CD4-positive, CD25-positive, alpha-beta regulatory T cell (primary cell): ENCODE data around the gene FAM168A. TPM values are rescaled to one million over a fixed set of nuclear protein-coding genes. Genes with fewer than 3 reads are reported as not detected.

Experiments used
- ATAC-seq, 2 donors: fragments of 150-1000 bp; cut with Tn5 transposase; one replicate each; pipeline ENCODE4 v1.10.0; 2021; ENCODE audit warnings: low read depth in 2 of 2, moderate number of reproducible peaks in 2 of 2, moderate library complexity in 1 of 2
- DNase-seq, 3 donors: peaks; one replicate each; pipeline versions ENCODE4 v3.0.0 to v3.0.0-alpha.2; 2012 to 2022; ENCODE audit warnings: mixed read lengths in 1 of 3
- H3K27ac ChIP-seq: one replicate; pipeline ENCODE4 v1.7.0; 2013; ENCODE audit warnings: mild to moderate bottlenecking, low read length; ENCODE audit not compliant: insufficient read depth, poor library complexity, severe bottlenecking
- H3K27me3 ChIP-seq: one replicate; pipeline ENCODE4 v1.7.0; 2013; ENCODE audit warnings: low read length; ENCODE audit not compliant: control insufficient read depth, insufficient read depth
- H3K36me3 ChIP-seq: one replicate; pipeline ENCODE4 v1.7.0; 2013; ENCODE audit warnings: mild to moderate bottlenecking, low read length, moderate library complexity; ENCODE audit not compliant: control insufficient read depth, insufficient read depth
- H3K4me1 ChIP-seq: 2 replicates; pipeline ENCODE4 v1.7.0; 2013; ENCODE audit warnings: mild to moderate bottlenecking, low read length; ENCODE audit not compliant: insufficient read depth, control insufficient read depth, poor library complexity, severe bottlenecking
- H3K4me3 ChIP-seq: one replicate; pipeline ENCODE4 v1.7.0; 2013; ENCODE audit warnings: low read depth, mild to moderate bottlenecking, low read length, moderate library complexity
- H3K9me3 ChIP-seq, 2 experiments: 1 replicate in 1 of 2; 2 replicates in 1 of 2; pipeline ENCODE4 v1.7.0; 2013; ENCODE audit warnings: low read length in 2 of 2, mild to moderate bottlenecking in 1 of 2, moderate library complexity in 1 of 2; ENCODE audit not compliant: control insufficient read depth in 2 of 2
- H3K27ac Mint-ChIP-seq, 3 donors: one replicate each; pipeline ENCODE4 v1.8.0; 2020 to 2022; ENCODE audit warnings: mild to moderate bottlenecking in 3 of 3, mixed read lengths in 3 of 3, moderate library complexity in 2 of 3
- H3K27me3 Mint-ChIP-seq: one replicate; pipeline ENCODE4 v1.8.0; 2022; ENCODE audit warnings: mild to moderate bottlenecking, mixed read lengths
- H3K36me3 Mint-ChIP-seq: one replicate; pipeline ENCODE4 v1.8.0; 2020; ENCODE audit warnings: mixed read lengths
- H3K4me1 Mint-ChIP-seq, 4 donors: one replicate each; pipeline ENCODE4 v1.8.0; 2020 to 2022; ENCODE audit warnings: mixed read lengths in 4 of 4, mild to moderate bottlenecking in 1 of 4
- H3K4me3 Mint-ChIP-seq, 4 donors: one replicate each; pipeline ENCODE4 v1.8.0; 2020 to 2022; ENCODE audit warnings: mild to moderate bottlenecking in 4 of 4, mixed read lengths in 4 of 4, moderate library complexity in 3 of 4
- H3K9me3 Mint-ChIP-seq, 7 donors: one replicate each; pipeline ENCODE4 v1.8.0; 2020 to 2022; ENCODE audit warnings: mixed read lengths in 7 of 7, mild to moderate bottlenecking in 3 of 7, moderate library complexity in 2 of 7
- polyA plus RNA-seq, 4 donors: library from polyadenylated mRNA; unstranded; fragments of 300-500 nt; fragmentation: Illumina TruSeq; gene quantifications; one replicate each; pipeline ENCODE4 v1.2.3, GENCODE V29; 2021
- total RNA-seq: library from RNA; stranded (reverse); gene quantifications from one replicate; pipeline ENCODE4 v1.2.3, GENCODE V29; 2022

FAM168A gene
- total and polyA plus RNA-seq, 5 donors from 2014 or later = 1.5 to 21.3 (median 3.0) TPM

DNA sequence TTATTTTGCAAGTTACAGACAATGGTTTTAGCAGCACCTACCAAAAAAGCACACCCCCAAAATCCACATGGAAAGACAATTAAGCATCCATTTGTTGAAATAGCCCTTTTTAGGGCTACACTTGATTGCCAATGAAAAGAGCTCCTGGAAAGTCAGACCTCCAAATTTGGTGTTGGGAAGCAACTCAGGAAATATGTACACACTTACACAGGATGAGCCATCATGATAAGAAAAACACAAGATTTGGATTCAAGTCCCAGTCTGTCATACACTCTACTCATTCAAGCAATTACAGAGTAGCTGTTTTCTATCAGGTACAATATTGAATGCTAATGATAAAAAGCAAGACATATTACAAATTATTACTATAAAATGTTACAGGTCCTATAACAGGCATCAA is 31.5 kb downstream of the FAM168A start:
- H3K4me1 ChIP-seq = no peaks in the 10 kb centered on the region
- no peak overlapping the region for H3K4me3 ChIP-seq
- no peak overlapping the region for H3K27ac Mint-ChIP-seq
- H3K27ac ChIP-seq = no peak overlapping the region
- peaks cover 5 to 21% (median 8%) of the 10 kb centered on the region in 4 donors for H3K4me1 Mint-ChIP-seq
- H3K27me3 ChIP-seq = no peaks in the 10 kb centered on the region
- no peaks in the 10 kb centered on the region for H3K9me3 ChIP-seq
- no peaks in the 10 kb centered on the region for H3K9me3 Mint-ChIP-seq
- no peak overlapping the region for H3K4me3 Mint-ChIP-seq
- no peaks in the 10 kb centered on the region for H3K27me3 Mint-ChIP-seq
- ATAC-seq = no peak
- peaks cover 5% of the 10 kb centered on the region for H3K36me3 ChIP-seq
- H3K36me3 Mint-ChIP-seq = peaks cover 10% of the 10 kb centered on the region
- no peak for DNase-seq

DNA sequence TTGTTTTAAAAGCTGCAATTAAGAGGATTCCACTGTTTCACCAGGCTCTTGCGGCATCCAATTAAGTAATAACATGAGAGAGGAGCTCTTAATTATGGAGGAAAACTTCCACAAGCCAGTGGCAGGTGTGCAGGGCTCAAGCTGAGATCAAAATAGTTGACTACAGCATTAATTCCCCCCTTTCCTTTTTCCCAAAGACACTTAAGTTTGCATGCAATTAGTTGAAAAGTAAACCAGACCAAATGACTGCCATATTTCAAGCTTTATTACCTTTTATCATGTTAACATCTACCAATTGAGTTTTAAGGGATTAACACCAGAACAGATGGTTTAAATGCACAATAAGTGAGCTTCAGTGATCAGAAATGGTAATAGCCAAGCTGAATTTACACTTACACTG is 32.1 kb downstream of the FAM168A start:
- ATAC-seq (no peak), DNase-seq (no peak)
- no peak overlapping the region for H3K4me3 Mint-ChIP-seq
- peaks cover 5% of the 10 kb centered on the region for H3K36me3 ChIP-seq
- H3K4me1 Mint-ChIP-seq = peaks cover 5 to 22% (median 8%) of the 10 kb centered on the region in 4 donors
- H3K9me3 ChIP-seq = no peaks in the 10 kb centered on the region
- no peaks in the 10 kb centered on the region for H3K27me3 Mint-ChIP-seq
- peaks cover 10% of the 10 kb centered on the region for H3K36me3 Mint-ChIP-seq
- no peaks in the 10 kb centered on the region for H3K9me3 Mint-ChIP-seq
- H3K27ac Mint-ChIP-seq = no peak overlapping the region
- H3K4me3 ChIP-seq = no peak overlapping the region
- no peaks in the 10 kb centered on the region for H3K4me1 ChIP-seq
- H3K27me3 ChIP-seq = no peaks in the 10 kb centered on the region
- H3K27ac ChIP-seq = no peak overlapping the region

DNA sequence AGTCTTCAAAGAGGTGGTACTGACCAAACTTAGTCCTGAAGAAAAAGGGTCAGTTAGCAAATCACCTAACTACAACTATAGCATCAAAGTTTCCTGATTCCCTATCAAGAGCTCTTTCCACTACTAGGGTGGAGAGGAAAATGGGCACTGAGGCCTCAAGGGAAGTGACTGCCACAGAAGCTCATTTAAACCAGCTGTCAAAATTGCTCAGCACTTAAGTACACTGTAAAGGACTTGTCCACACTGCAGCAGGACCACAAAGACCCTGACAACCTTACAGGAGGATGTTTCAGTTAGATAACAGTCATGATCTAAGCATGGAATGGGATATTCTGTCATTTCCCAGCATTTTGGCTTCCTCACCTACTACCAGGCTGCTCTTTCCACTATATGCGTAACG is 33.0 kb downstream of the FAM168A start:
- peaks cover 8% of the 10 kb centered on the region for H3K36me3 Mint-ChIP-seq
- H3K4me3 Mint-ChIP-seq = no peak overlapping the region
- Histone ChIP-seq H3K27ac (no peak overlapping the region), H3K4me3 (no peak overlapping the region), H3K9me3 (no peaks in the 10 kb centered on the region), H3K4me1 (no peaks in the 10 kb centered on the region), H3K36me3 (peaks cover 5% of the 10 kb centered on the region), H3K27me3 (no peaks in the 10 kb centered on the region)
- no peak for ATAC-seq
- no peak overlapping the region for H3K27ac Mint-ChIP-seq
- no peak for DNase-seq
- H3K4me1 Mint-ChIP-seq = peaks cover 3 to 22% (median 8%) of the 10 kb centered on the region in 4 donors
- H3K9me3 Mint-ChIP-seq = no peaks in the 10 kb centered on the region
- no peaks in the 10 kb centered on the region for H3K27me3 Mint-ChIP-seq

DNA sequence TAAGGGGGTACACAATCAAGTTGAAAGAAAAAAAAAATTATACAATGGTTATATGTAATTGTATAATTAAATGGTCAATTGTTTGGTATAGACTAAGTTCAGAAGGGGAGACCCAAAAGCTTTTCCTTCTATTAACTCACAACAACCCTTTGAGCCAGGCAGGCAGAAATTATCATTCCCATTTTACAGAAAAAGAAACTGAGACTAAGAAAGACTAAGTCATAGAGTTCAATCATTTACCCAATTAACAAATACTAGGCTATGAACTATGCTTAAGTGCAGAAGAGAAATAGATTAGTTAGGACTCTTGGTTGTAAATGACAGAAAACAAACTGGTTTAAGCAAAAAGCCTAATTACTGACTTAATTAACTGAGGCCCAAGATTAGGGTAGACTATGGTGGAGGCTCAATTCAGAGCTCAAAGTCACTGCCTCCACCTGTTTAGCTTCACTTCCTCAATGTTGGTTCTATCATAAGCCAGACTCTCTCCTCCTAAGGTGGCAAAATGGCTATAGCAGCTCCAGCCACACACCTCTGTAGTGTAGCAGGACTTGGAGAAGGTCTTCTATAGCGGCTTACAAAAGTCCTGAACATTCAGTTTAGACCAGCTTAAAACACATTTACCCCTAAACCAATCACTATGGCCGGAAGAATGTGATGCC is 34.2 kb downstream of the FAM168A start:
- Histone ChIP-seq H3K27ac (no peak overlapping the region), H3K4me1 (no peaks in the 10 kb centered on the region), H3K36me3 (no peaks in the 10 kb centered on the region), H3K4me3 (no peak overlapping the region), H3K27me3 (no peaks in the 10 kb centered on the region), H3K9me3 (no peaks in the 10 kb centered on the region)
- Mint-ChIP-seq H3K4me3 (no peak overlapping the region), H3K27me3 (no peaks in the 10 kb centered on the region), H3K9me3 (no peaks in the 10 kb centered on the region), H3K27ac (no peak overlapping the region), H3K36me3 (peaks cover 11% of the 10 kb centered on the region), H3K4me1 (peaks cover 3 to 26% (median 8%) of the 10 kb centered on the region in 4 donors)
- no peak for ATAC-seq
- DNase-seq = no peak

DNA sequence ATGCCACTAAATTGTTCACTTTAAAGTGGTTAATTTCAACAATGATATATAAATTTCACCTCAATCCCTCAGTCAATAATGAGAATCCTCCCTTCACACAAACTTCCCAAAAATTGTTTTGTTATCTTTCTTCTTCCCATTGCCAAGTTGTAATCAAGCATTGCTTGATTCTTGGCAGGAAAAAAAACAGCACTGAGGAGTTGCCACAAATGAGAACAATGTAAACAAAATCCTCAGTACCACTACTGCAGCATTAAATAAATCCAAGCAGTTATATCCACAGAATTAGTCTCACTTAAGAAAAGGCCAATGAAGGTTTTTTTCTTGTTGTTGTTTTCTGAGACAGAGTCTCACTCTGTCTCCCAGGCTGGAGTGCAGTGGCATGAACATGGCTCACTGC is 38.2 kb downstream of the FAM168A start:
- no peaks in the 10 kb centered on the region for H3K4me1 ChIP-seq
- Mint-ChIP-seq H3K36me3 (peaks cover 10% of the 10 kb centered on the region), H3K4me3 (no peak overlapping the region), H3K27ac (no peak overlapping the region), H3K27me3 (no peaks in the 10 kb centered on the region), H3K9me3 (peaks cover 0 to 2% (median 1%) of the 10 kb centered on the region in 7 donors), H3K4me1 (peaks cover 0 to 26% (median 4%) of the 10 kb centered on the region in 4 donors)
- ATAC-seq = no peak
- H3K4me3 ChIP-seq = no peak overlapping the region
- DNase-seq = no peak
- no peaks in the 10 kb centered on the region for H3K36me3 ChIP-seq
- no peaks in the 10 kb centered on the region for H3K9me3 ChIP-seq
- H3K27ac ChIP-seq = no peak overlapping the region
- no peaks in the 10 kb centered on the region for H3K27me3 ChIP-seq

DNA sequence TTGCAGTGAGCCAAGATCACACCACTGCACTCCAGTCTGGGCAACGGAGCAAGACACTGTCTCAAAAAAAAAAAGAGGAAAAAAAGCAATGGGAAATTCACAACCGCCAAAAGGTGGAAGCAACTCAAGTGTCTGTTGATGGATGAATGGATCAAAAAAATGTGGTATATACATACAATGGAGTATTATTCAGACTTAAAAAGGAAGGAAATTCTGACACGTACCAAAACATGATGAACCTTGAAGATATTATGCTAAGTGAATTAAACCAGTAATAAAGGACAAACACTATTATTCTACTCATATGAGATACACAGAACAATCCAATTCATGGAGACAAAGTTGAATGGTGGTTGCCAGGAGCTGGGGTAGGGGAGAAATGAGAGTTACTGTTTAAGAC is 40.9 kb downstream of the FAM168A start:
- Mint-ChIP-seq H3K27me3 (no peaks in the 10 kb centered on the region), H3K9me3 (peaks cover 0 to 2% (median 1%) of the 10 kb centered on the region in 7 donors), H3K4me1 (peaks cover 6 to 12% (median 7%) of the 10 kb centered on the region in 4 donors), H3K4me3 (no peak overlapping the region), H3K36me3 (peaks cover 13% of the 10 kb centered on the region), H3K27ac (no peak overlapping the region)
- H3K27me3 ChIP-seq = no peaks in the 10 kb centered on the region
- no peaks in the 10 kb centered on the region for H3K9me3 ChIP-seq
- no peaks in the 10 kb centered on the region for H3K4me1 ChIP-seq
- no peak overlapping the region for H3K4me3 ChIP-seq
- no peaks in the 10 kb centered on the region for H3K36me3 ChIP-seq
- ATAC-seq = no peak
- H3K27ac ChIP-seq = no peak overlapping the region
- DNase-seq = no peak

DNA sequence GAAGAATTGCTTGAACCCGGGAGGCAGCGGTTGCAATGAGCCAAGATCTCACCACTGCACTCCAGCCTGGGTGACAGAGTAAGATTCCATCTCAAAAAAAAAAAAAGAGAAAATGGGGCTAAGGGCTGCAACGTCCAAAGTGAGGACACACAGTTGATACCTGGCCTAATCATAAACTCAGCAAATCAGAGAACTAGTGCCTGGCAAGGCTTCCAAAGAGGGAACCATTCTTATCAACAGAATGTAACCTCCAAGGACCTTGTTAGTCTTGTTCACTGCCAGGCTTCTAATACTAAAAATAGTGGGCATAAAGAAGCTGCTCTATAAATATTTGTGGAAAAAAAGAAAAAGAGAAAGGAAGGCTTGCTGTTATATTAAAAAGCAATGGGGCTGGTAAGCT is 42.3 kb downstream of the FAM168A start:
- Histone ChIP-seq H3K4me3 (no peak overlapping the region), H3K27ac (no peak overlapping the region), H3K36me3 (no peaks in the 10 kb centered on the region), H3K27me3 (no peaks in the 10 kb centered on the region), H3K9me3 (no peaks in the 10 kb centered on the region), H3K4me1 (no peaks in the 10 kb centered on the region)
- H3K9me3 Mint-ChIP-seq = peaks cover 0 to 2% (median 1%) of the 10 kb centered on the region in 7 donors
- H3K27ac Mint-ChIP-seq = no peak overlapping the region
- H3K36me3 Mint-ChIP-seq = peaks cover 13% of the 10 kb centered on the region
- no peak for ATAC-seq
- no peak overlapping the region for H3K4me3 Mint-ChIP-seq
- no peaks in the 10 kb centered on the region for H3K27me3 Mint-ChIP-seq
- no peak for DNase-seq
- H3K4me1 Mint-ChIP-seq = peaks cover 8 to 19% (median 19%) of the 10 kb centered on the region in 4 donors

DNA sequence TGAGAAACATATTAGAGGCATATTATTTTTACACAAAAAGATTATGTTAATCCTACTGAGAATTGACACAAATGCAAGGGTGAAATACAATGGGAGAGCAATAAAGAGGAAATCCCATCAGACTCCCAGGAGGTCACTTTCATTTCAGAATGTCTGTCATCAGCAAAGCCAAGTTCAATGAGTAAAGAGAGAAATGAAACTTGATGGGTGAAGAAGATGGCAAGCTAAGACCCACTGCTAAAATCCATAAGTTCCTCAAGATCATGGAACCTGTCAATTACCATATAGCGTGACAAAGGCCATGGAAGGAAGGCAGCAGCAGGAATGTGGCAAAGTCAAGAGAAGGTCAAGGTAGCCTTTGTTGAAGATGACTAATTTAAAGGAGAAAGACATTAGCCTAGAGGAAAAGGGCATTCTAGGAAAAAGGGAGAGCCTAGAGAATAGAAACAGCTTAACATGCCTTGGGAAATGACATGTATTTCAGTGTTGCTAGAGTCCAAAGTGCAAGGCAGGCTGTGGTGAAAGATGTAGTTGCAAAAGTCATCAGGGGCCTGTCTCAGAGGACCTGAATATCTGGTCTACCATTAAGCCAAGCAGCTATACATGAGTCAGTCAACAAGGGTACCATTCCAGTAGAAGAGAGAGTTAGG is 43.1 kb downstream of the FAM168A start:
- H3K27me3 ChIP-seq = no peaks in the 10 kb centered on the region
- H3K9me3 ChIP-seq = no peaks in the 10 kb centered on the region
- H3K9me3 Mint-ChIP-seq = peaks cover 0 to 2% (median 1%) of the 10 kb centered on the region in 7 donors
- no peaks in the 10 kb centered on the region for H3K27me3 Mint-ChIP-seq
- H3K4me3 ChIP-seq = no peak overlapping the region
- H3K36me3 ChIP-seq = no peaks in the 10 kb centered on the region
- DNase-seq (no peak), ATAC-seq (no peak)
- no peaks in the 10 kb centered on the region for H3K4me1 ChIP-seq
- peak overlapping the region in 1 of 4 donors; percentile 35 for H3K4me3 Mint-ChIP-seq
- H3K27ac ChIP-seq = no peak overlapping the region
- H3K4me1 Mint-ChIP-seq = peaks cover 12 to 26% (median 23%) of the 10 kb centered on the region in 4 donors
- H3K27ac Mint-ChIP-seq = peak overlapping the region in 1 of 3 donors; percentile 93
- peaks cover 13% of the 10 kb centered on the region for H3K36me3 Mint-ChIP-seq
